ENCODE measurements around the gene TEX44.

Gene TEX44

GRCh38 chr2:231604685-231605606 is 12.3 kb downstream of the TEX44 start:
- DNase-seq (ENCODE audit: low read depth in 2 of 2) = peak; percentile 91 to 94

- DNase-seq (ENCODE audit: low read depth in 2 of 2) = no peak
Measured at GRCh38 chr2:231605607-231606091, 13.0 kb downstream of the TEX44 start.

- no peak for DNase-seq (ENCODE audit: low read depth in 2 of 2)
Measured at GRCh38 chr2:231606941-231607340, 14.3 kb downstream of the TEX44 start.

- peak; percentile 49 to 66 for DNase-seq (ENCODE audit: low read depth in 2 of 2)
Measured at GRCh38 chr2:231611273-231612108, 18.8 kb downstream of the TEX44 start.

GRCh38 chr2:231612109-231612455 is 19.4 kb downstream of the TEX44 start:
- DNase-seq (ENCODE audit: low read depth in 2 of 2) = no peak

- peak; percentile 96 to 98 for DNase-seq (ENCODE audit: low read depth in 2 of 2)
Measured at GRCh38 chr2:231612456-231613330, 20.0 kb downstream of the TEX44 start.

GRCh38 chr2:231613331-231613662 is 20.6 kb downstream of the TEX44 start:
- DNase-seq (ENCODE audit: low read depth in 2 of 2) = no peak

GRCh38 chr2:231613663-231614558 is 21.2 kb downstream of the TEX44 start:
- DNase-seq (ENCODE audit: low read depth in 2 of 2) = peak; percentile 77 to 87

GRCh38 chr2:231614559-231615057 is 21.9 kb downstream of the TEX44 start:
- DNase-seq (ENCODE audit: low read depth in 2 of 2) = peak; percentile 36 to 48

GRCh38 chr2:231615058-231615671 is 22.5 kb downstream of the TEX44 start:
- no peak for DNase-seq (ENCODE audit: low read depth in 2 of 2)

- no peak for DNase-seq (ENCODE audit: low read depth in 2 of 2)
Measured at GRCh38 chr2:231616296-231616695, 23.6 kb downstream of the TEX44 start.

GRCh38 chr2:231617059-231617926 is 24.6 kb downstream of the TEX44 start:
- DNase-seq (ENCODE audit: low read depth in 2 of 2) = no peak

- no peak for DNase-seq (ENCODE audit: low read depth in 2 of 2)
Measured at GRCh38 chr2:231621051-231621879, 28.6 kb downstream of the TEX44 start.

GRCh38 chr2:231622963-231623362 is 30.3 kb downstream of the TEX44 start:
- DNase-seq (ENCODE audit: low read depth in 2 of 2) = no peak

- DNase-seq (ENCODE audit: low read depth in 2 of 2) = no peak
Measured at GRCh38 chr2:231626449-231626848, 33.8 kb downstream of the TEX44 start.

GRCh38 chr2:231627384-231628120 is 34.9 kb downstream of the TEX44 start:
- no peak for DNase-seq (ENCODE audit: low read depth in 2 of 2)

GRCh38 chr2:231632559-231633142 is 40.0 kb downstream of the TEX44 start:
- DNase-seq (ENCODE audit: low read depth in 2 of 2) = no peak
